Skin of body (tissue), 2 donors: ENCODE results near the gene AAR2. TPM values are rescaled to one million over a fixed set of nuclear protein-coding genes. Genes with fewer than 3 reads are reported as not detected.

ENCODE experiments used
- DNase-seq: peaks from one replicate; lab custom pipeline; 2025; lab: John Stamatoyannopoulos, UW
- total RNA-seq: library from RNA; depleted of rRNA; stranded (reverse); fragments of >200 nt; gene quantifications from one replicate; pipeline ENCODE4 v1.2.3, GENCODE V29; 2014

Gene AAR2
- total RNA-seq, 1 donor from 2014 or later = 23.4 TPM

GRCh38 chr20:36217226-36217625 lies 19.1 kb upstream of the AAR2 start:
- no peak for DNase-seq

DNA sequence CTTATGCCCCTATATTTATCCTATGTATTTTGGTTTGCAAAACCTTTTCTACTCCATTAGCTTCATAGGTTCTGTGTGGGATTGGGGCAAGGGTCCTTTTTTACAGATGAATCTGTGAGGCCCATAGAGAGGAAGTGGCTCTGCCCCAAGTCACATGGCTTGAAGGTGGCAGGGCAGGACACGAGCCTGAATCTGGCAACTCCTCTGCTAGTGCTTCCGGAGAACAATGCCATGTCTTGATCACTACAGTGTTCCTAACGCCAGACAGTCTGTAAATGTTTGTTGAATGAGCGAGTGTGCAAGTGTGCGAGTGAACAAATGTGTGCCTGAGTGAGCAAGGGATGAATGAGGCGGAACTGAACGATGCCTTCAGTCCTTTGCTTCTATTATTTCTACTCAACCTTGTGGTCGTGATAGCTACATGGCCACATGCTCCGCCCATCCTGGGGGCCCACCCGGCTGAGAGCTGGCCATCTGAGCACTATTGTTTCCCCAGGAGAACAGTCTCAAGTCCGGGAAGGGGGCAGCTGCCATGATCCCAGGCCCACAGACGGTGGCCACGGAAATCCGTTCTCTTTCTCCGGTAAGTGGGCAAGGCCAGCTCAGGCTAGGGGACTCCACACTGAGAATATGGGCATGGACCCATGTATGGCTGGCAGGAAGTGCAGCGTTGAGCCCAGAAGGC lies 17.8 kb upstream of the AAR2 start:
- DNase-seq = no peak

DNA sequence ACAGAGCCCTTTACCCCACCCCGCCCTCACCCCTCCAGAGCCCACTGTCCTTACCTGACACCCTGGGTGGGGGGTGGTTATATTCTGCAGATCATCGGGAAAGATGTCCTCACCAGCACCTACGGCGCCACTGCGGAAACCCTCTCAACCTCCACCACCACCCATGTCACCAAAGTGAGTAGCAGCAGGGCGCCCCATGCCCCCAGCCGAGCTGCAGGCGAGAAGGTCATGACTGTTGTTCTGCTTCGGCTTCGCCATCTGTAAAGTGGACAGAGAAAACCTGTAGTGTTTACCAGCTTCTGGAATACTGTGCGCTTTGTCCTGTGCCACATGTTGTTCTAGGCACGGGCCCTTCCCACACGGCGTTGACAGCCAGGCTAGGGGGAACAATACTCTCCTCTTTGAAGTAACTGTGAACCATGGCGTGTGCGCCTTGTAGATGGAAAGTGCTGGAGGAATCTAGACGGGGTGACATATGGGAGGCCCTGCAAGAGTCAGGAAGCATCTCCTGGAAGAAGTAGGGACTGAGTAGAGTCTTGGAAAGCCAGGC lies 16.5 kb upstream of the AAR2 start:
- DNase-seq = no peak

- DNase-seq = no peak
Measured at GRCh38 chr20:36225666-36226065, 10.6 kb upstream of the AAR2 start.

GRCh38 chr20:36228770-36229169 lies 7.5 kb upstream of the AAR2 start:
- DNase-seq = no peak

- DNase-seq = no peak
Measured at GRCh38 chr20:36230019-36230418, 6.3 kb upstream of the AAR2 start.

GRCh38 chr20:36231331-36231730 lies 4.9 kb upstream of the AAR2 start:
- no peak for DNase-seq

GRCh38 chr20:36234771-36235320 lies 1.4 kb upstream of the AAR2 start:
- DNase-seq = no peak

GRCh38 chr20:36236786-36237121 lies 476 bp downstream of the AAR2 start:
- DNase-seq = no peak

DNA sequence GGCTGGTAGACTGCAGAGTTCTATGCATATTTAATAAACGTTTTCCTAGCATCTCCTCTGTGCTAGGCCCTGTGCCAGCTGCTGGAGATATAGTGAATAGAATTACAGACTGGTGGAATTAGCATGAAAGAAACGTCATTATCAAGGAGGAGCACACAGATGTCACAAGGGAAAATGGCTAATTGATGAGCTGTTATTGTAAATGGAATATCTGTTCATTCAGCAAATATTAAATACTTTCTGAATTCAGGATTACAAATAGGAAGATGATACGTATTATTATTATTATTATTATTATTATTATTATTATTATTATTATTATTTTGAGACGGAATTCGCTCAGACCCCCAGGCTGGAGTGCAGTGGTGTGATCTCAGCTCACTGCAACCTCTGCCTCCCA lies 1.2 kb downstream of the AAR2 start:
- DNase-seq = no peak

DNA sequence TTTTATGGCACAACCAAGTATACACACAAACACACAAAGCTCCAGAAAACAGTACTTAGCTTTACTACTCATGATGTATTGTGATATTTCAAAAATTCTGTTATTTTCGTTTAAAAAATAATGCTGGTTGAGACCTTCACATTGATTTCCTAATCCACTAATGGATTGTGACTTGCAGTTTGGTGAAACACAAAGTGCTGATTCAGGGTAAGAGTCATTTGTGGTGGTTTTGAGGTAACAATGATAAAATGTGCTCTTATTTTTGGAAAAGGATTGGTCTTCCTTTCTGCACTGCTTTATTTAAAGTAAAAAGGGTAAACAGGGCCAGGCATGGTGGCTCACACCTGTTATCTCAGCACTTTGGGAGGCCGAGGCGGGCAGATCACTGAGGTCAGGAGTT lies 1.9 kb downstream of the AAR2 start:
- no peak for DNase-seq

DNA sequence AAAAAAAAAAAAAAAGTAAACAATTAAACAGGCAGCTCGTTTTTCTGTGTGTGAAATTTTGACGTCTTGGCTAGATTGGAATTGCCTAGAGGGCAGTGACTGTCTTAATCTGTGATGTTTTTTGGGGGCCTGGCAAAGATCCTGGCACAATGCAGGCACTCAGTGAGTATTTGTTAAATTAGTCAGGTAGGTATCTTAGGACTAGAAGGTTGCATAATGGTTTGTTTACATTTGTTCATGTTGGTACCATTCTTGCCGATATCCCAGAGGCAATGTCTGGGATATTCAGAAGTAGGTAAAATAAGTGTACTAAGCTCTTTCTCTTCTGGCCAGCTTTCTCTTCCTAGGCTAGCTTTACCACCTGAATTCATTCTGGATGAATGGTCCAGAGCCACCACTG lies 2.5 kb downstream of the AAR2 start:
- DNase-seq = no peak

DNA sequence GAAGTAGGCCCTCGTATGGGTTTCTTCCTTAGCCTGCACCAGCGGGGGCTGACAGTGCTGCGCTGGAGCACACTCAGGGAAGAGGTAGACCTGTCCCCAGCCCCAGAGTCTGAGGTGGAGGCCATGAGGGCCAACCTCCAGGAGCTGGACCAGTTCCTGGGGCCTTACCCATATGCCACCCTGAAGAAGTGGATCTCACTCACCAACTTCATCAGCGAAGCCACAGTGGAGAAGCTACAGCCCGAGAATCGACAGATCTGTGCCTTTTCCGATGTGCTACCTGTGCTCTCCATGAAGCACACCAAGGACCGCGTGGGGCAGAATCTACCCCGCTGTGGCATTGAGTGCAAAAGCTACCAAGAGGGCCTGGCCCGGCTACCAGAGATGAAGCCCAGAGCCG lies 3.8 kb downstream of the AAR2 start:
- DNase-seq = no peak

DNA sequence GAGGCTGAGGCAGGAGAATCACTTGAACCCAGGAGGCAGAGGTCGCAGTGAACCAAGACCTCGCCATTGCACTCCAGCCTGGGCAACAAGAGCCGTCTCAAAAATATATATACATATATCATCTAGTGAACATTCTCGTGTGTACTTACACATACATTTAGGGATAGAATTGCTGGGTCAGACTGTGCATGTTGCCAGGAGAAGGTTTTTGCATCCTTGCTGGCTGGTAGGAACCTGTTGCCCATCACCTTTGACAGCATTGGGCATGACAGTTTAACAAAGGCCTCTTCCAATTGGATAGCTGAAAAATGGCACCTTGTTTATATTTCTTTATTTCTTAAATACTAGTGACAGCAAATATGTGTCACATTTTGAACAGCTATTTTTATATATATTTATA lies 5.4 kb downstream of the AAR2 start:
- DNase-seq = no peak

GRCh38 chr20:36243726-36244125 lies 7.4 kb downstream of the AAR2 start:
- DNase-seq = no peak

GRCh38 chr20:36246401-36246800 lies 10.1 kb downstream of the AAR2 start:
- no peak for DNase-seq

GRCh38 chr20:36248836-36249235 lies 12.6 kb downstream of the AAR2 start:
- DNase-seq = no peak

- no peak for DNase-seq
Measured at GRCh38 chr20:36249450-36249849, 13.2 kb downstream of the AAR2 start.

GRCh38 chr20:36251426-36251825 lies 15.1 kb downstream of the AAR2 start:
- DNase-seq = no peak

GRCh38 chr20:36252511-36252910 lies 16.2 kb downstream of the AAR2 start:
- no peak for DNase-seq

DNA sequence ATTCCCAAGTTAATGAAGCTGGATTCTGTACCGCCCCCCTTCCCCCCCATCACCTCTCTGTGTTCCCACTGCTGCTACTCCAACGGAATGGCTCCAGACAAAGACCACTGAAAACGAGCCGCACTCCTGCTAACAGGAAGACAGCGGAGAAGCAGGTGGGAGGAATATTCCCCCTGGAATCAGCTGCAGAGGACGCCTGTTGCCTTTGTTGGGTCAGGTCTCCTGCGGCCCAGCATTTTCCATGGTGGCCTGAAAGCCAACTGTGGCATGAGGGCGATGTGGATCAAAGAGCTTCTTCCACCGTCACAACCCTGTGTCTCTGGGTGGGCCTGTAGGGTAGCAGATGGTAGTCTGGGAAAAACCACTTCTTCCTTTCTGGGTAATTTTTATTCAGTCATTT lies 16.8 kb downstream of the AAR2 start:
- DNase-seq = no peak

DNA sequence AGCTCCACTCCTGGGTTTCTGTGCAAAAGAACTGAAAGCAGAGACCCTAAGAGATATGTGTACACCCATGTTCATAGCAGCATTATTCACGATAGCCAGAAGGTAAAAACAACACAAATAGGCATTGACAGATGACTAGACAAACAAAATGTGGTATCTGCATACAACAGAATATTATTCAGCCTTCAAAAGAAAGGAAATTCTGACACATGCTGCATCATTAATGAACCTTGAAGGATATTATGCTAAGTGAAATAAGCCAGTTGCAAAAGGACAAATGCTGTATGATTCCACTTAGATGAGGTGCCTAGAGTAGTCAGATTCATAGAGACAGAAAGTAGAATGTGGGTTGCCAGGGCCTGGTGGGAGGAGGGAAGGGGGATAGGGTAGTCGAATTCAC lies 17.8 kb downstream of the AAR2 start:
- DNase-seq = no peak

DNA sequence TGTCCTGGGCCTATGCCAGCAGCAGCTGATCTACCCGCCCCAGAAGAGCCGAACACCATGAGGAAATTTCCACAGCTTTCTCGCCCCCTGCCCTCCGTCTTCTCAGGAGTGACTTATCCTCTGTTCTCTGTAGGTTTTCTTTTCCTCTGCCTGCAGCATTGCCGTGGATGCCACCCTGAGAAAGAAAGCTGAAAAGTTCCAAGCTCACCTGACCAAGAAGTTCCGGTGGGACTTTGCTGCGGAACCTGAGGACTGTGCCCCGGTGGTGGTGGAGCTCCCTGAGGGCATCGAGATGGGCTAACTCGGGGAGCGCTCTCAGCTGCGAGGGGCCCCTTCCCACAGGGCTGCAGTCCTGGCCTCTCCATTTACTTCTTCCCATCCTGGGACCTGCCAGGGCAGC lies 19.2 kb downstream of the AAR2 start:
- no peak for DNase-seq
